K562 (cell line): Measurements from ENCODE around the gene ZFYVE21. TPM values are rescaled to one million over a fixed set of nuclear protein-coding genes. Genes with fewer than 3 reads are reported as not detected.
A peak's percentile ranks its signal among the peaks of the same experiment; 100 is the strongest.

ENCODE experiments used
- ATAC-seq: fragments of 200-7000 bp; cut with Tn5 transposase; 3 replicates; pipeline ENCODE4 v1.9.1; 2020; ENCODE audit warnings: moderate library complexity
- BruUV-seq: library from RNA; stranded (reverse); fragments of 400-500 nt; replicated peaks from 2 replicates; lab custom pipeline; 2021; lab: Mats Ljungman, UMichigan
- CTCF ChIA-PET: fragments of 300-600 bp; formaldehyde crosslinking; extraction: SDS; loops from one replicate; lab custom pipeline; 2021; ENCODE audit warnings: low intra/inter-chr PET ratio; lab: Yijun Ruan, JAX
- POLR2A ChIA-PET: fragments of 300-600, 350-650 bp; sonication (Branson Sonifier 250); formaldehyde crosslinking; extraction: SDS; loops from one replicate; lab custom pipeline; 2021; ENCODE audit warnings: antibody characterized with exemption, inconsistent platforms; lab: Yijun Ruan, JAX
- DNase-seq, 4 experiments: peaks; one replicate each; pipeline versions ENCODE4 v3.0.0 to v3.0.0-alpha.2; 2011 to 2018; ENCODE audit warnings: low spot score in 3 of 4, mixed read lengths in 3 of 4; ENCODE audit errors: extremely low read depth in 1 of 4
- FAIRE-seq: peaks from 2 replicates; lab custom pipeline; 2011; peaks lifted over from hg19 to GRCh38; lab: Jason Lieb, UNC
- H2AFZ ChIP-seq: 2 replicates; pipeline ENCODE4 v1.6.0; 2011; ENCODE audit warnings: low read depth, low read length, control low read depth, inconsistent platforms
- H3K27ac ChIP-seq: fragments of 200-600 bp; 3 replicates; pipeline ENCODE4 v1.8.0; 2011; ENCODE audit warnings: low read depth, mild to moderate bottlenecking, control low read depth, inconsistent platforms, low read length, moderate library complexity, mixed read lengths; ENCODE audit errors: extremely low read depth
- H3K27me3 ChIP-seq, 2 experiments: fragments of 300-600 bp in 1 of 2; 2 replicates in 1 of 2; 3 replicates in 1 of 2; pipeline versions ENCODE4 v1.6.0 to v1.8.0; 2011; ENCODE audit warnings: inconsistent platforms in 2 of 2, low read length in 2 of 2, mild to moderate bottlenecking in 1 of 2, mixed read lengths in 1 of 2, moderate library complexity in 1 of 2; ENCODE audit not compliant: control insufficient read depth in 2 of 2, insufficient read depth in 2 of 2
- H3K36me3 ChIP-seq: fragments of 300-600 bp; 3 replicates; pipeline ENCODE4 v1.8.0; 2011; ENCODE audit warnings: mild to moderate bottlenecking, low read length, inconsistent platforms; ENCODE audit not compliant: control insufficient read depth, insufficient read depth
- H3K4me1 ChIP-seq, 2 experiments: fragments of 200-600 bp in 1 of 2; replicated peaks in 1 of 2; 2 replicates in 1 of 2; 3 replicates in 1 of 2; pipeline versions ENCODE4 v1.5.1 to v1.8.0; 2011; ENCODE audit warnings: inconsistent platforms in 2 of 2, low read length in 2 of 2, mild to moderate bottlenecking in 1 of 2, mixed read lengths in 1 of 2, moderate library complexity in 1 of 2; ENCODE audit not compliant: control insufficient read depth in 2 of 2, insufficient read depth in 2 of 2
- H3K4me2 ChIP-seq: 2 replicates; pipeline ENCODE4 v1.6.1; 2011; ENCODE audit warnings: low read length, control low read depth, inconsistent platforms, mixed read lengths; ENCODE audit not compliant: insufficient read depth
- H3K4me3 ChIP-seq: fragments of 200-600 bp; sonication (generic), shearing (Covaris generic); 2 replicates; pipeline ENCODE4 v1.5.1; 2016; ENCODE audit warnings: control low read depth, inconsistent platforms
- H3K79me2 ChIP-seq: fragments of 200-600 bp; 3 replicates; pipeline ENCODE4 v1.8.0; 2011; ENCODE audit warnings: low read length, inconsistent platforms; ENCODE audit not compliant: control insufficient read depth, insufficient read depth
- H3K9ac ChIP-seq, 2 experiments: 2 replicates each; pipeline versions ENCODE4 v1.6.0 to v1.6.1; 2011; ENCODE audit warnings: low read depth in 2 of 2, low read length in 2 of 2, control low read depth in 1 of 2, inconsistent platforms in 1 of 2, mild to moderate bottlenecking in 1 of 2, mixed read lengths in 1 of 2; ENCODE audit not compliant: insufficient read depth in 1 of 2
- H3K9me1 ChIP-seq: one replicate; pipeline ENCODE4 v1.6.0; 2011; ENCODE audit warnings: inconsistent platforms, mild to moderate bottlenecking, low read length, moderate library complexity; ENCODE audit not compliant: control insufficient read depth, insufficient read depth
- H3K9me3 ChIP-seq: replicated peaks from 2 replicates; pipeline ENCODE4 v1.5.1; 2011; ENCODE audit warnings: low read depth, low read length, inconsistent platforms; ENCODE audit not compliant: control insufficient read depth, insufficient read depth
- H4K20me1 ChIP-seq: replicated peaks from 2 replicates; pipeline ENCODE4 v1.6.1; 2011; ENCODE audit warnings: low read length, inconsistent platforms, mixed read lengths; ENCODE audit not compliant: control insufficient read depth, insufficient read depth
- CTCF ChIP-seq, 3 experiments: IDR thresholded peaks in 2 of 3; conservative IDR thresholded peaks in 1 of 3; 2 replicates each; pipeline ENCODE4 v1.5.1; 2011 to 2012; ENCODE audit warnings: low read length in 3 of 3, mild to moderate bottlenecking in 3 of 3, control low read depth in 2 of 3, improper control_type of control experiment in 1 of 3, inconsistent platforms in 1 of 3, low read depth in 1 of 3, mixed read lengths in 1 of 3, moderate library complexity in 1 of 3; ENCODE audit not compliant: insufficient read depth in 2 of 3
- POLR2G ChIP-seq: fragments of 200-400 bp; formaldehyde crosslinking; IDR thresholded peaks from 2 replicates; pipeline ENCODE4 v1.6.1; 2017; ENCODE audit warnings: low read depth, mild to moderate bottlenecking, antibody characterized with exemption, low read length, moderate library complexity
- RBM22 ChIP-seq: fragments of 200-400 bp; formaldehyde crosslinking; IDR thresholded peaks from 2 replicates; pipeline ENCODE4 v1.6.1; 2018; ENCODE audit warnings: low read length, low read depth; ENCODE audit not compliant: poor library complexity, severe bottlenecking
- WGBS: fragments of 100-300 bp; shearing (Covaris generic); methylation state at CpG from one replicate; pipeline ENCODE4 v1.1.6; 2016; ENCODE audit warnings: low coverage, mixed read lengths; ENCODE audit not compliant: insufficient coverage; ENCODE audit errors: missing lambda C conversion rate; 5-methylcytosine and 5-hydroxymethylcytosine counted together
- in situ Hi-C: fragments of 300-500 bp; cut with MboI; formaldehyde crosslinking; loops from 4 replicates; pipeline ENCODE4 v1.15.0; 2018; ENCODE audit warnings: inconsistent platforms, mixed read lengths
- intact Hi-C: fragments of 100-400 bp; cut with micrococcal nuclease; formaldehyde crosslinking; loops from 2 replicates; pipeline ENCODE4 v1.14.2; 2022
- polyA plus RNA-seq, 8 experiments: library from polyadenylated mRNA; depleted of rRNA in 4 of 8; stranded (reverse) in 5 of 8; unstranded in 3 of 8; fragments of >200 nt; fragmentation: Nextera tagmentation in 2 of 8; fragmentation: Illumina TruSeq in 1 of 8; extraction: Ambion mirVana in 2 of 8; extraction: Trizol in 1 of 8; gene quantifications; 2 replicates each; pipeline versions ENCODE4 v1.2.1 to v1.2.3, GENCODE V29; 2011 to 2014; ENCODE audit warnings: inconsistent platforms in 1 of 8, missing spikeins in 1 of 8
- total RNA-seq, 7 experiments: library from RNA; depleted of rRNA in 6 of 7; stranded (reverse); fragments of >200 nt in 6 of 7; fragmentation: Illumina TruSeq in 2 of 7; extraction: Trizol in 2 of 7; gene quantifications; 2 replicates each; pipeline versions ENCODE4 v1.2.1 to v1.2.3, GENCODE V29; 2011 to 2021; ENCODE audit warnings: low replicate concordance in 1 of 7
- TF ChIP-seq, protein P1 (sequence below): sonication (generic); formaldehyde crosslinking; IDR thresholded peaks from 2 replicates; pipeline ENCODE4 v1.8.1; 2023; ENCODE audit warnings: mild to moderate bottlenecking, missing genetic modification reagents

Gene ZFYVE21
- total and polyA plus RNA-seq, 9 of the 15 experiments (the other 6 are each of a cell fraction or from before 2014, with no cell fraction given), result 0.90 to 23.1 (median 15.6) TPM

DNA sequence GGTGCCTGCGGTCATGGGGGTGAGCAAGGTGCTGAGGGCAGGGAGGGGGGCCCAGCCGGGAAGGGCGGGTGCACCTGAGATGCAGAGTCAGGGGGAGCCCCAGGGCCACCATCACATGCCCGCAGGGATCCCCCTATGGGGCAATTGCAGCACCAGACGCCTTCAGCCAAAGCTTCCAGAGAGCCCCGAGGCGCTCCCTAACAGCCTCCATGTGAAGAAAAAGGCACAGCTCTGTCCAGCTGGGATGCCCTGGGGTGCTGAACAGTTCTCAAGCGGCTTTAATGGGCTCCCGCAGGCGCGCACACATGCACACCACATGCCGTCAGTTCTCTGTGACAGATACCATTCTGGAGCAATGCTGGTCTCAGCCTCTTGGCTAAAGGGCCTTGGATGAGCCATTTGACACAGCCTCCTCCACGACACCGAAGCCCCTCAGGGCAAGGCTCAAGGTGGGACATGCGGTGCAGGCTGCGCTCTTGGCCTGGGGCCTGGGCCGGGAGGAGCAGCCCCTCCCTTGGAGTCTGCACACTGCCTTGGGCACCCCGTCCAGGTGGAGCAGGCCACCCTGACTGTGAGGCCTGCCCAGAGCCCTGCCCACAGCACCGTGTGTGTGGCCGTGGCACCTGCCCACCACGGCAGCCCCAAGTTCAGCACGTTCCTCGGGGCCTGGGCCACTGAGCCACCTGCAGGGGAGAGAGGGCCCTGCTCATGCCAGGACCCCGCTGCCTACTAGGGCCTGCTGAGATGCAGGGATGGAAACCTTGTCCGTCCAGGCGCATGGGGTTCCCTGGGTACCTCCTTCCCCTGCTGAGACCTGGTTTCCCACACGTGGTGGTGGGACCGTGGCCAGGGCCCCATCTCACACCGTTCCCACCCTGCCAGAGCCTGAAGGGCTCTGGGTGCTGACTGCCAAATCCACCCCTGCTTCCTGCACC, 8.0 kb upstream of the ZFYVE21 start:
- H3K36me3 ChIP-seq, result peaks cover 85% of the 10 kb centered on the region; the same call in 2 of the 3 replicates
- FAIRE-seq (no peak), ATAC-seq (no peak), DNase-seq (no peak)
- whole genome bisulfite sequencing, result 94% methylated on average over 14 of the region's 29 CpGs
- H3K27me3 ChIP-seq, result no peaks in the 10 kb centered on the region
- CTCF ChIA-PET, result no interaction called here
- H3K4me1 ChIP-seq, result peaks cover 0 to 30% of the 10 kb centered on the region in 2 experiments; a peak in 2 of 5 replicates
- peaks cover 5% of the 10 kb centered on the region; the same call in 2 of the 3 replicates for H3K79me2 ChIP-seq
- POLR2A ChIA-PET, result interaction anchor here (0.5 to 2.6 kb wide), 2 partner anchors 8 to 1391 kb away, joined by 3 to 9 read pairs; partner anchors contain the start of genes XRCC3 and ZFYVE21
- no peak overlapping the region for H3K4me3 ChIP-seq
- intact Hi-C loops, result no loop called here
- no peaks in the 10 kb centered on the region for H3K9me3 ChIP-seq
- H2AFZ ChIP-seq, result no peak overlapping the region
- no peaks in the 10 kb centered on the region for H4K20me1 ChIP-seq
- BruUV-seq, result no TSS peak
- no peak overlapping the region for H3K9ac ChIP-seq
- H3K27ac ChIP-seq, result no peak overlapping the region
- no peaks in the 10 kb centered on the region for H3K9me1 ChIP-seq
- in situ Hi-C loops, result no loop called here
- TF ChIP-seq, protein P1, sequence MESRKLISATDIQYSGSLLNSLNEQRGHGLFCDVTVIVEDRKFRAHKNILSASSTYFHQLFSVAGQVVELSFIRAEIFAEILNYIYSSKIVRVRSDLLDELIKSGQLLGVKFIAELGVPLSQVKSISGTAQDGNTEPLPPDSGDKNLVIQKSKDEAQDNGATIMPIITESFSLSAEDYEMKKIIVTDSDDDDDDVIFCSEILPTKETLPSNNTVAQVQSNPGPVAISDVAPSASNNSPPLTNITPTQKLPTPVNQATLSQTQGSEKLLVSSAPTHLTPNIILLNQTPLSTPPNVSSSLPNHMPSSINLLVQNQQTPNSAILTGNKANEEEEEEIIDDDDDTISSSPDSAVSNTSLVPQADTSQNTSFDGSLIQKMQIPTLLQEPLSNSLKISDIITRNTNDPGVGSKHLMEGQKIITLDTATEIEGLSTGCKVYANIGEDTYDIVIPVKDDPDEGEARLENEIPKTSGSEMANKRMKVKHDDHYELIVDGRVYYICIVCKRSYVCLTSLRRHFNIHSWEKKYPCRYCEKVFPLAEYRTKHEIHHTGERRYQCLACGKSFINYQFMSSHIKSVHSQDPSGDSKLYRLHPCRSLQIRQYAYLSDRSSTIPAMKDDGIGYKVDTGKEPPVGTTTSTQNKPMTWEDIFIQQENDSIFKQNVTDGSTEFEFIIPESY (CRISPR knock-in tag), result 0 out of 2 replicates have a peak, but pooled peaks have one; percentile 3
- TF ChIP-seq RBM22, result peak; percentile 41
- TF ChIP-seq POLR2G, result peak; percentile 59; the same call in 1 of the 2 replicates
- TF ChIP-seq CTCF (IDR thresholded peaks at IDR 0.05 in 2 of 3, conservative IDR thresholded peaks at IDR 0.05 in 1 of 3; ENCODE audit: insufficient read depth in 2 of 3, low read depth in 1 of 3, low read length in 3 of 3), result no peak
- TF ChIP-seq, all 486 proteins: peak for 3
- H3K4me2 ChIP-seq, result no peak overlapping the region
